GM12874 (cell line): ENCODE data around the gene SKIC8.

Experiments used
- CTCF ChIP-seq: IDR thresholded peaks from 2 replicates; pipeline ENCODE4 v1.5.1; 2011; ENCODE audit warnings: low read depth, mild to moderate bottlenecking, control low read depth, low read length, moderate library complexity; ENCODE audit not compliant: insufficient read depth

SKIC8 gene

GRCh38 chr15:78320183-78320582 is 20.8 kb upstream of the SKIC8 start:
- TF ChIP-seq CTCF = no peak

DNA sequence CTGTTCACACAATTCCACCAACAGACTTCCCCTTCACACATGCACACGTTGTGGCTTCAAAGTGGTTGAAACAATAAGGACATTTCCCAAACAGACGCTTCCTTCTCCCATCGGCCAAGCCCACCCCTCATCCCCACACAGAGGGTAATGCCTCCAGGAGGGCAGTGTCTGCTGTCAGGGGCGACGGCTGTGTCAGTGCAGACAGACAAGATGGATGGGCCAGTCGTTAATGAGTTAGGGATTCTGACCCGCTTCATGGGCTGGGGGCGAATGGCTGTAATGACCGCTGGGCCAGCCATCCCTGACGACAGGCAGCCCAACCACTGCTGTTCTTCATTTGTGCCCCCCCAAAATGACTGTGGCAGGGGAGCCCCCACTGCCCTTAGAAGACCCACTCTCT is 20.2 kb upstream of the SKIC8 start:
- no peak for TF ChIP-seq CTCF

- 0 out of 2 replicates have a peak, but pooled peaks have one; percentile 23 for TF ChIP-seq CTCF
Measured at GRCh38 chr15:78317145-78317836, 17.9 kb upstream of the SKIC8 start.

GRCh38 chr15:78316283-78317083 is 17.1 kb upstream of the SKIC8 start:
- TF ChIP-seq CTCF = no peak

DNA sequence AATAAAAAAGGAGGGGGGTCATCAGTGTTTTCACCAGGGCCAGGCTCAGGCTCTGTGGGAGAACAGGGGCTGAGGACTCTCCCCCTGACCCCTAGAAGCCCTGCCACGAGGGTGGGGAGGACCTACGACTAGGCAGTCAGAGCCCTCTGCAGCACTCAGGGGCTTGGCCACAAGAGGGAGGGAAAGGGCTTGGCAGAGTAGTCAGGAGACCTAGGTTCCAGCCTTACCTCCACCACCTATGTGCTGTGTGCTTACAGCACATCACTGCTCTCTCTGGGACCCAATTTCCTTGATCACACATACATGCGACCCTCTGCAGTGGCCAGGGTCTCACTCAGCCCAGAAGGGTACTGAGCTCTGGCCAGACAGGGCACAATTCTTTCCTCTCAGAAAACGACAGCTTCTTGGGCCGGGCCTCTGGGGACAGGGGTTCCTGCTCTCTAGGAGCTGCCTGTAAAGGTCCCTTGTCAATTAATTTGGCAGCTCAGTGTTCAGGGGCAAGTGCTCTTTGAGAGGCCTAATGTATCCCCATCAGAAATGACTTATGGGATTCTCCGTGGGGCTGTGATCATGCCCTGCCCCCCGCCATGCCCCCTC is 16.4 kb upstream of the SKIC8 start:
- peak; percentile 49; the same call in 1 of the 2 replicates for TF ChIP-seq CTCF

DNA sequence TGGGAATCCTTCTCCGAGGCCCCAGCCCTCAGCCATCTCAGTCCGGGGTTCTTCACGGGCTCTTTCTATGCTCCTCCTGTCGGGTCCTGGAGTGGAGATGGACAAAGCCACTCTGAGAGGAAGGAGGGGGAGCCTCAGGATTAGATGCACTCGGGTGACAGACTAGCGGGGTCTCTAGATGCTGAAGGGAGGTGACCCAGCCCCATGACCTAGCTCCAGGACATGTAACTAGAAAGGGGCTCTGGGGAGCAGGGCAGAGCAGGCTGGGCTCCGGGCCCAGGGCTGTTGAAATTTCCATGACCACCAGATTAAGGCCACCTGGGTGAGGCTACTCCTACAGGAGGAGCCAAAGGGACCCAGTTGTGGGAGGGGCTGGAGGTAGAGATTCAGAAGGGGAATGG is 14.8 kb upstream of the SKIC8 start:
- no peak for TF ChIP-seq CTCF

DNA sequence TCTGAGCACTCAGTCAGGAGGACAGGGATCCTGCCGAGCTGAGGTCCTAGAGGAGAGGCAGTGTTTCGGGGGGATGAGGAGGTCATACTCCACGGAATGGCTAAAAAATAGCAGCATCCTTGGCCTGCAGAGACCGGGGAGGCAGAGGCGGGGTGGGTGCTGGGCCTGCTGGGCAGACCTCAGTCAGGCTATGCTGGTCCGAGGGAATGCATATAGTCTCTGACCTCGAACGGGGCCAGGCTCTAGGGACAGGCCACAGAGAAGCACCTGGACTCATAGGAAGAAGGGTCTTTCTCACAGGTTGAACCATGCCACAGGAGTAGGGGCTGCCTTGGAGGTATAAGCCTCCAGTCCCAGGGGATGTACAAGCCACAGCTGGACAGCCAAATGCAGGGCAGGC is 14.0 kb upstream of the SKIC8 start:
- no peak for TF ChIP-seq CTCF
